Muscle layer of colon (tissue), 2 donors: ENCODE results near the gene RAD51B.
"Not testable (repeated sequence)": the region's sequence is repeated elsewhere in the genome, so short reads cannot be mapped to it uniquely, and the experiment has no call there.

Source experiments
- H3K27ac ChIP-seq: one replicate; pipeline ENCODE4 v1.7.0; 2013; ENCODE audit warnings: low read depth, mild to moderate bottlenecking, low read length, moderate library complexity
- H3K27me3 ChIP-seq, 2 donors: one replicate each; pipeline ENCODE4 v1.7.0; 2013; ENCODE audit warnings: low read length in 2 of 2, mild to moderate bottlenecking in 2 of 2; ENCODE audit not compliant: insufficient read depth in 2 of 2, control insufficient read depth in 1 of 2
- H3K36me3 ChIP-seq: one replicate; pipeline ENCODE4 v1.7.0; 2013; ENCODE audit warnings: mild to moderate bottlenecking, low read length; ENCODE audit not compliant: insufficient read depth
- H3K4me1 ChIP-seq: one replicate; pipeline ENCODE4 v1.7.0; 2013; ENCODE audit warnings: mild to moderate bottlenecking, low read length; ENCODE audit not compliant: insufficient read depth
- H3K4me3 ChIP-seq, 2 donors: one replicate each; pipeline ENCODE4 v1.7.0; 2013; ENCODE audit warnings: low read length in 2 of 2, low read depth in 1 of 2, mild to moderate bottlenecking in 1 of 2, moderate library complexity in 1 of 2
- H3K9ac ChIP-seq: one replicate; pipeline ENCODE4 v1.7.0; 2013; ENCODE audit warnings: low read length
- H3K9me3 ChIP-seq: one replicate; pipeline ENCODE4 v1.7.0; 2013; ENCODE audit warnings: mild to moderate bottlenecking, low read length
- donor health status: abdominal sarcoma.
- donor health status: Adenocarcinoma of cecum.

Gene RAD51B

GRCh38 chr14:68658943-68659931 is 839.7 kb downstream of the RAD51B start:
- H3K36me3 ChIP-seq, result no peaks in the 10 kb centered on the region
- H3K27me3 ChIP-seq, result no peaks in the 10 kb centered on the region
- peak overlapping the region; percentile 7 for H3K9ac ChIP-seq
- peak overlapping the region; percentile 88 for H3K27ac ChIP-seq
- no peaks in the 10 kb centered on the region for H3K9me3 ChIP-seq
- peaks cover 62% of the 10 kb centered on the region for H3K4me1 ChIP-seq
- H3K4me3 ChIP-seq, result no peak overlapping the region

- Histone ChIP-seq H3K9me3 (no peaks in the 10 kb centered on the region), H3K9ac (no peak overlapping the region), H3K4me3 (no peak overlapping the region), H3K36me3 (no peaks in the 10 kb centered on the region), H3K4me1 (peaks cover 62% of the 10 kb centered on the region), H3K27ac (peak overlapping the region; percentile 88), H3K27me3 (no peaks in the 10 kb centered on the region)
These were observed 840.9 kb downstream of the RAD51B start for GRCh38 chr14:68660495-68660894.

- Histone ChIP-seq H3K4me3 (no peak overlapping the region), H3K27me3 (no peaks in the 10 kb centered on the region), H3K4me1 (peaks cover 62% of the 10 kb centered on the region), H3K36me3 (no peaks in the 10 kb centered on the region), H3K9me3 (no peaks in the 10 kb centered on the region), H3K27ac (no peak overlapping the region), H3K9ac (no peak overlapping the region)
These were observed 841.9 kb downstream of the RAD51B start for GRCh38 chr14:68661226-68662225.

GRCh38 chr14:68662392-68662791 is 842.8 kb downstream of the RAD51B start:
- Histone ChIP-seq H3K4me1 (peaks cover 68% of the 10 kb centered on the region), H3K27ac (no peak overlapping the region), H3K27me3 (no peaks in the 10 kb centered on the region), H3K36me3 (no peaks in the 10 kb centered on the region), H3K9me3 (no peaks in the 10 kb centered on the region), H3K4me3 (no peak overlapping the region), H3K9ac (no peak overlapping the region)

GRCh38 chr14:68662826-68663225 is 843.2 kb downstream of the RAD51B start:
- peaks cover 72% of the 10 kb centered on the region for H3K4me1 ChIP-seq
- peak overlapping the region; percentile 51 for H3K27ac ChIP-seq

GRCh38 chr14:68663385-68664076 is 844.0 kb downstream of the RAD51B start:
- peak overlapping the region; percentile 51 for H3K27ac ChIP-seq
- H3K36me3 ChIP-seq, result no peaks in the 10 kb centered on the region
- peak overlapping the region in 1 of 2 donors; percentile 20 for H3K4me3 ChIP-seq
- no peaks in the 10 kb centered on the region for H3K9me3 ChIP-seq
- H3K4me1 ChIP-seq, result peaks cover 74% of the 10 kb centered on the region
- no peak overlapping the region for H3K9ac ChIP-seq
- no peaks in the 10 kb centered on the region for H3K27me3 ChIP-seq

More at GRCh38 chr14:68662826-68663225, 843.2 kb downstream of the RAD51B start:
- H3K9ac ChIP-seq, H3K36me3 ChIP-seq, H3K27me3 ChIP-seq, H3K9me3 ChIP-seq, H3K4me3 ChIP-seq: not testable (repeated sequence)

GRCh38 chr14:68664225-68664681 is 844.7 kb downstream of the RAD51B start:
- Histone ChIP-seq H3K4me1 (peaks cover 74% of the 10 kb centered on the region), H3K27me3 (no peaks in the 10 kb centered on the region), H3K4me3 (no peak overlapping the region), H3K27ac (peak overlapping the region; percentile 45), H3K9ac (no peak overlapping the region), H3K36me3 (no peaks in the 10 kb centered on the region), H3K9me3 (no peaks in the 10 kb centered on the region)

- H3K9ac ChIP-seq, result no peak overlapping the region
- no peaks in the 10 kb centered on the region for H3K9me3 ChIP-seq
- H3K27me3 ChIP-seq, result no peaks in the 10 kb centered on the region
- H3K4me3 ChIP-seq, result no peak overlapping the region
- peaks cover 74% of the 10 kb centered on the region for H3K4me1 ChIP-seq
- H3K36me3 ChIP-seq, result no peaks in the 10 kb centered on the region
- peak overlapping the region; percentile 78 for H3K27ac ChIP-seq
These were observed 845.6 kb downstream of the RAD51B start for GRCh38 chr14:68665131-68665530.

- peaks cover 77% of the 10 kb centered on the region for H3K4me1 ChIP-seq
- peak overlapping the region; percentile 78 for H3K27ac ChIP-seq
- H3K4me3 ChIP-seq, result peak overlapping the region in 1 of 2 donors; percentile 6
- H3K9ac ChIP-seq, result no peak overlapping the region
- no peaks in the 10 kb centered on the region for H3K9me3 ChIP-seq
- H3K27me3 ChIP-seq, result no peaks in the 10 kb centered on the region
- H3K36me3 ChIP-seq, result no peaks in the 10 kb centered on the region
These were observed 846.2 kb downstream of the RAD51B start for GRCh38 chr14:68665792-68666204.

GRCh38 chr14:68666236-68666635 is 846.7 kb downstream of the RAD51B start:
- Histone ChIP-seq H3K9ac (no peak overlapping the region), H3K4me3 (peak overlapping the region in 1 of 2 donors; percentile 6), H3K9me3 (no peaks in the 10 kb centered on the region), H3K36me3 (no peaks in the 10 kb centered on the region), H3K4me1 (peaks cover 81% of the 10 kb centered on the region), H3K27ac (peak overlapping the region; percentile 78), H3K27me3 (no peaks in the 10 kb centered on the region)
